ENCODE data around the gene TENM4.

TENM4 gene

DNA sequence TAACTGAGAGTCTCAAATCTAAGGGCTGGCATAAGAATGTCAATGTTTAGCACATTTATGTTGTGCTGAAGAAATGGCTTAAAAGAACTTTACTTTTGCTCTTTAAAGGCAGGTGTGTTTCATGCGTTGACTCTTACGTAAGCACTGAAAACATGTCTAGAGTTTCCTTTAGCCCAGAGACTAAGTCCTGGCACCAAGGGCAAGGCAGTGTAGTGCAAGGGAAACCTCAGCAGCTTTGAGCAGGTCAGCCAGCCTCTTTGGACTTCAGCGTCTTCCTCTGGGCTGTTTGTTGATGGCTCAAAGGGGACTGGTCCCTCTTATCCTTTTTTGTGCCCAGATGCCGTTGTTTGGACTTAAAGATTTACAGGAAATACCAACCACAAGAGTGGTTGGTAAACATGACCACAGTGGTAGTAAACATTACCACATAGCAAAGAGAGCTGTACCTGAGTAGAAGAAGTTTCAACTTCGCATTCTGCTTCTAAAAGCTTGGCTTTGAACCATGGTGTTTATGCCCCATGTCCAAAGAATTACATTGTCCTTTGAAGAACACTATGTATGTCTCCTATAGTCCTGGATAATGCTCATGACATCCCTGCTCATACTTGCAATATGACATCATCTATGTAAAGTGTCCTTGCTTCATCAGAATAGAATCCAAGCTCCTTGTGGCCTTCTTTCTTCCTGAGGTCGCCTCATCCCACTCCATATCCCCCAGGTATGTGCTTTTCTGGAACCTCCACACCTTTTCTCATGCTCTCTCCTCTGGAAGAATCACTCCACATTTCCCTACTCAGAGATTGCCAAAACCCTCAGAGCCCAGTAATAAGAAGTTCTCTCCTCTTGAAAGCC, 23.5 kb downstream of the TENM4 start:
- DNase-seq = no peak

DNA sequence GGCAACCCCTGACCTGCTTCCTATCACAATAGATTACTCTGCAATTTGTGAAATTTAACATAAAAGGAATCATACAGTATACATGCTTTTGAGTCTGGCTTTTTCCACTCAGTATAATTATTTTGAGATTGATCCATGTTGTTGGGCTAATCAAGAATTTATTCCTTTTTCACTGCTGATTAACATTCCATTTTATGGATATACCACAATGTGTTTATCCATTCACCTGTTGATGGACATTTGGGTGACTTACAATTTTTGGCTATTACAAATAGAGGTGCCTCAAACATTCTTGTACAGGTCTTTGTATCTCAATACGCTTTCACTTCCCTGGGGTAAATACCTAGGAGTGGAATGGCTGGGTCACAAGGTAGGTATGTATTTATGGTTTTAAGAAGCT, 24.9 kb downstream of the TENM4 start:
- no peak for DNase-seq

- no peak for DNase-seq
These were observed 25.4 kb downstream of the TENM4 start for GRCh38 chr11:79415411-79415810.

DNA sequence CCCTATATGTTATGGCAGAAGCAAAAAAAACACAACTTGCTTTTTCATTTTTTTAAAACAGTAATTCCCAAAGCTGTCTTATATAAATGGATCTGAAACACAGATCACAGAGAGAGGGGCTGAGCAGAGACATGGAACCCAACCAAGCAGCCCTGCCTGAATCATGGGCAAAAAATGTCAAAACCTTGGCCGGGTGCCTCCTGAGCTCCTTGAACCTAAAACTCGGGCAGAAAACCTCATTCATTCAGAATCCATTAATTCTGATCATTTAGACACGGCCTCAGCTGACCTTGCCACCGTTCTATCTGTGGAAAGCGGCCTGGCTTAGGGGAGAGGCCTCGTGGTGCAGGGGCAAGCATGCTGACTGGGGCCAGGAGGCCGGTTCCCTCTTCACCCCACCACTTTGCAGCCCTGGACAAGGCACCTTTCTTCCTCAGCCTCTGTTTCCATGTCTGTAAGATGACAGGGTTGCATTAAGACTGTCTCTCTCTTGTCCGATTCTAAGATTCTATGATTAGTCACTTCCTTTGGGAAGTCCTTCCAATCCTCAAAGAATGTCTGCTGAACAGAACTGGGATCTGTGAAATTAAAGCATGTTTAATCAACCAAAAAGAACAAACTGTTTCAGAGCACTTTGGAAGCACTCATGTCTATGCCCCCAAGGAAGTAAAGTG, 26.0 kb downstream of the TENM4 start:
- DNase-seq = peak; percentile 71

DNA sequence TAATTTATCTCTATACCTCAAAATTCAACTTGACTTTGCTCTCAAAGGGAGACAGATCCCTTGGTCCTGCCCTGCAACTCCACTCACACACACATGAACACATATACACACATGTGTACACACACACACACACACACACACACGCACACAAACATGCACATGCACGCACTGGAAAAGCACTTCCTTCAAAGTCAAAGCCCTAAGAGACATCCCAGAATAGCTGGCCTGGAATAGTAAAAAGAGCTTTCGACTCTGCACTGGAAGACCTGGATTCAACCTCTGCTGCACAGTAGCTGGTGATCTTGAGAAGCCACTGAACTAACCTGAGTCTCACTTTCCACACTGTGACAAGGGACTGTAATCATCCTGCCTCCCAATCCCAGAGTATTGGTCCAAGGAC, 26.8 kb downstream of the TENM4 start:
- no peak for DNase-seq

DNA sequence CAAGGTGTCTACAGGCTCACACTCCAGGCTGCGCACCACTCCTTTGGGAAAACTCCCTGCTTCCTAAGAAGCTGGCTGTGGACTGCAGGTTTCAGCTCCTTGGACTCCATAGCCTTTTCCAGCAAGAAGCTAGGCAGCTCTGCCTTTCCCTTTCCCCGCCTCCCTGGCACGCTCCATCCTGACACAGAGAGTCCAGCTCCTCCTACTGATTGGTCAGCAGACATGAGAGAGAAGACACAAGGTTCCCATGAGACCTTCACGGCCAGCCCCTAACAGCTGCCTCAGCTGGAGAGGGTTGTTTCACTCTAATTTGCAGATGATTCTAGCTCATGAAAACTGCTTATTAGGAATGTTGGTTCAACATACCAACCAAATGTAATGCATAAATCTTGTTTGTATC, 27.6 kb downstream of the TENM4 start:
- DNase-seq = peak; percentile 96

- DNase-seq = no peak
These were observed 28.1 kb downstream of the TENM4 start for GRCh38 chr11:79412761-79413160.

DNA sequence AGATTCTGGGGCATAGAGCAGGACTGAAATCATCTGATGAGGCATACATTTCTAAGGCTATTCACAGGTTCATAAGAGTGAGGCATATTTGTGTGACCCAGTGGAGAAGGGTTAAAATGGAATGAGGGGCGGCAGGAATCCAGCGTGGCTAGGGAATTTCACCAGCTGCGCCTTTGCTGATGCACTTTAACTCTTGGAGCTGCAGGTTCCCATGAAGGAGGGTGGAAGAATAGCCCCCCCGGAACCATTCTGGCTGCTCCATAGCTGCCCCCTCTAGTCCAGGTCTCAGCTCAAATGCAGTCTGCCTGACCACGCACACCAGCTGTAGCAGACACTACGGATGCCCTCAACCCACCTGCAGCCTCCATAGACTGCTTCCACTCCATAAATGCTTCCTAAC, 31.5 kb downstream of the TENM4 start:
- DNase-seq = no peak

- DNase-seq = no peak
These were observed 34.5 kb downstream of the TENM4 start for GRCh38 chr11:79406376-79406775.

DNA sequence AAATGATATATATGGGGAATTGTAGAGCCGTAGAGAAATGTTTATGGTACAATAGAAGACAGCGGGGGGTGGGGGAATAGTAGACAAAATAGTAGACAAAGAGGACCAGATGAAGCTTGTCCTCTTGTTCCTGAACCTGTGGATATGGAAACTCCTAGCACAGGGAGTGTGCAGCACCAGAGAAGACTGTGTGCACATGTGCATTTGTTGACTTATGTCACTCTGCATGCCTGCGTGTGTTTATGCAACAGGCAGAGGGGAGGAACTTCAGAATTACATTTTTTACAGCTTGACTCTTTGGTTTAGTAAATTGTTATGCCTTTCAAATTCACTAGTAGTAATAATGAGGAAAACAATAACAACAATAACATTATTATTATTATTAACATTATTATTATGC, 36.0 kb downstream of the TENM4 start:
- no peak for DNase-seq

GRCh38 chr11:79404325-79404724, 36.5 kb downstream of the TENM4 start:
- no peak for DNase-seq

- DNase-seq = no peak
These were observed 37.0 kb downstream of the TENM4 start for GRCh38 chr11:79403839-79404238.

- DNase-seq = no peak
These were observed 37.9 kb downstream of the TENM4 start for GRCh38 chr11:79402912-79403311.

DNA sequence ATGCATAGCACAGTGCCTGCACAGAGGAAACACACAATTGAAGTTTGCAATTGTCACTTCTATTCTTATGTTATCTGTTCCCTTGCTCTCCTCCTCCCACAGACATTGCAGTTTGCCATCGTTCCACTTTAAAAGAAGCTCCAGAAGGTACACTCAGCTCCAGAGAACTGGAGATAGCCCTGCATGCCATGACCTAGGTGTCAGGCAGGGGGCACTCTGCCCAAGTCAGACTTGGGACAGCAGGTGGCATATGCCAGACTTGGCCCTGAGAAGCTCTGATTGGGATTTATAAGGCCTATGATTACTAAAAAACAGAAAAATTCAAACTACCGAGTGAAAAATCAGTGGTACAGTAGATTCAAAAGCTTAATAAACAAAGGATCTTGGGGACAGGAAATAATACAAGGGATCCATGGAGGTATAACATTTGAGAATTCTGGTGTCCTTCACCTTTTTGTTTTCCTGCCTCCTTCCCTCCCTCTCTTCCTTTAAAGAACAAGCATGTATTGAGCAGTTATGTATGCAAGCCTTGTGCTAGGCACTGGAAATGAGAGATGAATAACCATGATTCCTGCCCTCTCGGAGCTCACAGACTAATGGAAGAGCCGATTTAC, 40.0 kb downstream of the TENM4 start:
- DNase-seq = no peak

DNA sequence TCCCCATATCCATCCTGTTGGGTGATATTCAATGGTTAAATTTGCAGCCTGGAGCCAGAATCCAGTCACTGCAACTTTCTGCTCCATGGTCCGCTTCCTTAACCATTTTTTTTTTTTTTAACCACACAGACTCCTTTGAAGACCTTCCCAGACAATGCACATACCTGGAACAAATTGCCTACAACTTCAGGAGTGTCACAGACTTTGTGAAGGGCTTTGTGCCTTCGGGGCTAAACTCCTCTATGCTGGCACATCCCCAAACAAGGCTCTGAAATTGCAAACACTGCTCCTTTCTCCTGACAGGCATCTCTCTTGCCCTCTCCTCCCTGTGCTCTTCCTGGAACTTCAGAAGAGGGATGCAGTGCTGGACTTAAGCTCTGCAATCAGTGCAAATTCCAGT, 40.6 kb downstream of the TENM4 start:
- DNase-seq = no peak

GRCh38 chr11:79397252-79397651, 43.6 kb downstream of the TENM4 start:
- no peak for DNase-seq

GRCh38 chr11:79396674-79397073, 44.2 kb downstream of the TENM4 start:
- no peak for DNase-seq

GRCh38 chr11:79396001-79396400, 44.8 kb downstream of the TENM4 start:
- no peak for DNase-seq

- DNase-seq = no peak
These were observed 47.3 kb downstream of the TENM4 start for GRCh38 chr11:79393362-79394043.

- no peak for DNase-seq
These were observed 48.7 kb downstream of the TENM4 start for GRCh38 chr11:79392161-79392560.

- no peak for DNase-seq
These were observed 49.9 kb downstream of the TENM4 start for GRCh38 chr11:79390923-79391322.

GRCh38 chr11:79390477-79390876, 50.4 kb downstream of the TENM4 start:
- DNase-seq = no peak

DNA sequence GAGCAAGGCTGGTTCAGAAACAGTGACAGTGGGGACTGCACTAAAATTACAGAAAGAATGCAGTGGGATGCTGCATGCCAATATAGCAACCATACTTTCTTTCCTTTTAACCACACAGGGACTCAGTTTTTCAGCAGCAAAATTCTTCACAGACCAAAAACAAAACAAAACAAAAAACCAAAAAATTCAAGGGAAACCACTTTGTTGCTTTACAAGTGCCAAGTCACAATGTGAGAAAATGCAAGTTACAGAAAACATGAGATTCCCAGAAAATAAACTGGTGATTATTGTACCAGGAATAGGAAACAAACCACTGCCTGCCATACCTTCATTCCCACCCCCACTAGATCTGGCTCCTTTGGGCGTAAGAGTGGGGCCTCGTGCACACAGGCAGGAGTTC, 52.6 kb downstream of the TENM4 start:
- DNase-seq = no peak

GRCh38 chr11:79383874-79384273, 57.0 kb downstream of the TENM4 start:
- DNase-seq = no peak

All from right hindlimb (tissue), 1 donor.